K562 (cell line): ENCODE data around the gene CCNL1. TPM values are rescaled to one million over a fixed set of nuclear protein-coding genes. Genes with fewer than 3 reads are reported as not detected.
"Not testable (repeated sequence)": the region's sequence is repeated elsewhere in the genome, so short reads cannot be mapped to it uniquely, and the experiment has no call there.

ENCODE experiments used
- ATAC-seq: fragments of 200-7000 bp; cut with Tn5 transposase; 3 replicates; pipeline ENCODE4 v1.9.1; 2020; ENCODE audit warnings: moderate library complexity
- BruUV-seq: library from RNA; stranded (reverse); fragments of 400-500 nt; replicated peaks from 2 replicates; lab custom pipeline; 2021; lab: Mats Ljungman, UMichigan
- CTCF ChIA-PET: fragments of 300-600 bp; formaldehyde crosslinking; extraction: SDS; loops from one replicate; lab custom pipeline; 2021; ENCODE audit warnings: low intra/inter-chr PET ratio; lab: Yijun Ruan, JAX
- POLR2A ChIA-PET: fragments of 300-600, 350-650 bp; sonication (Branson Sonifier 250); formaldehyde crosslinking; extraction: SDS; loops from one replicate; lab custom pipeline; 2021; ENCODE audit warnings: antibody characterized with exemption, inconsistent platforms; lab: Yijun Ruan, JAX
- DNase-seq, 4 experiments: peaks; one replicate each; pipeline versions ENCODE4 v3.0.0 to v3.0.0-alpha.2; 2011 to 2018; ENCODE audit warnings: low spot score in 3 of 4, mixed read lengths in 3 of 4; ENCODE audit errors: extremely low read depth in 1 of 4
- FAIRE-seq: peaks from 2 replicates; lab custom pipeline; 2011; peaks lifted over from hg19 to GRCh38; lab: Jason Lieb, UNC
- H2AFZ ChIP-seq: 2 replicates; pipeline ENCODE4 v1.6.0; 2011; ENCODE audit warnings: low read depth, low read length, control low read depth, inconsistent platforms
- H3K27ac ChIP-seq: fragments of 200-600 bp; 3 replicates; pipeline ENCODE4 v1.8.0; 2011; ENCODE audit warnings: low read depth, mild to moderate bottlenecking, control low read depth, inconsistent platforms, low read length, moderate library complexity, mixed read lengths; ENCODE audit errors: extremely low read depth
- H3K27me3 ChIP-seq, 2 experiments: fragments of 300-600 bp in 1 of 2; 2 replicates in 1 of 2; 3 replicates in 1 of 2; pipeline versions ENCODE4 v1.6.0 to v1.8.0; 2011; ENCODE audit warnings: inconsistent platforms in 2 of 2, low read length in 2 of 2, mild to moderate bottlenecking in 1 of 2, mixed read lengths in 1 of 2, moderate library complexity in 1 of 2; ENCODE audit not compliant: control insufficient read depth in 2 of 2, insufficient read depth in 2 of 2
- H3K36me3 ChIP-seq: fragments of 300-600 bp; 3 replicates; pipeline ENCODE4 v1.8.0; 2011; ENCODE audit warnings: mild to moderate bottlenecking, low read length, inconsistent platforms; ENCODE audit not compliant: control insufficient read depth, insufficient read depth
- H3K4me1 ChIP-seq, 2 experiments: fragments of 200-600 bp in 1 of 2; replicated peaks in 1 of 2; 2 replicates in 1 of 2; 3 replicates in 1 of 2; pipeline versions ENCODE4 v1.5.1 to v1.8.0; 2011; ENCODE audit warnings: inconsistent platforms in 2 of 2, low read length in 2 of 2, mild to moderate bottlenecking in 1 of 2, mixed read lengths in 1 of 2, moderate library complexity in 1 of 2; ENCODE audit not compliant: control insufficient read depth in 2 of 2, insufficient read depth in 2 of 2
- H3K4me2 ChIP-seq: 2 replicates; pipeline ENCODE4 v1.6.1; 2011; ENCODE audit warnings: low read length, control low read depth, inconsistent platforms, mixed read lengths; ENCODE audit not compliant: insufficient read depth
- H3K4me3 ChIP-seq: fragments of 200-600 bp; sonication (generic), shearing (Covaris generic); 2 replicates; pipeline ENCODE4 v1.5.1; 2016; ENCODE audit warnings: control low read depth, inconsistent platforms
- H3K79me2 ChIP-seq: fragments of 200-600 bp; 3 replicates; pipeline ENCODE4 v1.8.0; 2011; ENCODE audit warnings: low read length, inconsistent platforms; ENCODE audit not compliant: control insufficient read depth, insufficient read depth
- H3K9ac ChIP-seq, 2 experiments: 2 replicates each; pipeline versions ENCODE4 v1.6.0 to v1.6.1; 2011; ENCODE audit warnings: low read depth in 2 of 2, low read length in 2 of 2, control low read depth in 1 of 2, inconsistent platforms in 1 of 2, mild to moderate bottlenecking in 1 of 2, mixed read lengths in 1 of 2; ENCODE audit not compliant: insufficient read depth in 1 of 2
- H3K9me1 ChIP-seq: one replicate; pipeline ENCODE4 v1.6.0; 2011; ENCODE audit warnings: inconsistent platforms, mild to moderate bottlenecking, low read length, moderate library complexity; ENCODE audit not compliant: control insufficient read depth, insufficient read depth
- H3K9me3 ChIP-seq: replicated peaks from 2 replicates; pipeline ENCODE4 v1.5.1; 2011; ENCODE audit warnings: low read depth, low read length, inconsistent platforms; ENCODE audit not compliant: control insufficient read depth, insufficient read depth
- H4K20me1 ChIP-seq: replicated peaks from 2 replicates; pipeline ENCODE4 v1.6.1; 2011; ENCODE audit warnings: low read length, inconsistent platforms, mixed read lengths; ENCODE audit not compliant: control insufficient read depth, insufficient read depth
- ARID1B ChIP-seq: fragments of 450-650 bp; IDR thresholded peaks from 2 replicates; pipeline ENCODE4 v1.6.1; 2016; ENCODE audit warnings: antibody characterized with exemption, mild to moderate bottlenecking, inconsistent platforms
- CBFA2T2 ChIP-seq: fragments of 450-650 bp; conservative IDR thresholded peaks from 2 replicates; pipeline ENCODE4 v1.6.1; 2017; ENCODE audit warnings: mild to moderate bottlenecking
- CBFA2T3 ChIP-seq: fragments of 450-650 bp; IDR thresholded peaks from 2 replicates; pipeline ENCODE4 v1.6.1; 2017
- CUX1 ChIP-seq: fragments of 200-800 bp; sonication (Bioruptor generic); IDR thresholded peaks from 2 replicates; pipeline ENCODE4 v1.6.1; 2016; ENCODE audit warnings: missing genetic modification characterization, missing compliant biosample characterization
- HMBOX1 ChIP-seq: sonication (generic); IDR thresholded peaks from 2 replicates; pipeline ENCODE4 v1.6.1; 2016
- TAL1 ChIP-seq: fragments of 450-650 bp; IDR thresholded peaks from 2 replicates; pipeline ENCODE4 v1.6.1; 2016; ENCODE audit warnings: mild to moderate bottlenecking
- TRIM24 ChIP-seq, 2 experiments: fragments of 450-650 bp; IDR thresholded peaks; 2 replicates each; pipeline ENCODE4 v1.6.1; 2016
- ZBTB33 ChIP-seq: sonication (generic); formaldehyde crosslinking; IDR thresholded peaks from 2 replicates; pipeline ENCODE4 v1.8.1; 2023; ENCODE audit warnings: mild to moderate bottlenecking, missing genetic modification reagents
- WGBS: fragments of 100-300 bp; shearing (Covaris generic); methylation state at CpG from one replicate; pipeline ENCODE4 v1.1.6; 2016; ENCODE audit warnings: low coverage, mixed read lengths; ENCODE audit not compliant: insufficient coverage; ENCODE audit errors: missing lambda C conversion rate; 5-methylcytosine and 5-hydroxymethylcytosine counted together
- in situ Hi-C: fragments of 300-500 bp; cut with MboI; formaldehyde crosslinking; loops from 4 replicates; pipeline ENCODE4 v1.15.0; 2018; ENCODE audit warnings: inconsistent platforms, mixed read lengths
- intact Hi-C: fragments of 100-400 bp; cut with micrococcal nuclease; formaldehyde crosslinking; loops from 2 replicates; pipeline ENCODE4 v1.14.2; 2022
- polyA plus RNA-seq, 8 experiments: library from polyadenylated mRNA; depleted of rRNA in 4 of 8; stranded (reverse) in 5 of 8; unstranded in 3 of 8; fragments of >200 nt; fragmentation: Nextera tagmentation in 2 of 8; fragmentation: Illumina TruSeq in 1 of 8; extraction: Ambion mirVana in 2 of 8; extraction: Trizol in 1 of 8; gene quantifications; 2 replicates each; pipeline versions ENCODE4 v1.2.1 to v1.2.3, GENCODE V29; 2011 to 2014; ENCODE audit warnings: inconsistent platforms in 1 of 8, missing spikeins in 1 of 8
- total RNA-seq, 7 experiments: library from RNA; depleted of rRNA in 6 of 7; stranded (reverse); fragments of >200 nt in 6 of 7; fragmentation: Illumina TruSeq in 2 of 7; extraction: Trizol in 2 of 7; gene quantifications; 2 replicates each; pipeline versions ENCODE4 v1.2.1 to v1.2.3, GENCODE V29; 2011 to 2021; ENCODE audit warnings: low replicate concordance in 1 of 7

Gene CCNL1
- total and polyA plus RNA-seq, 9 of the 15 experiments (the other 6 are each of a cell fraction or from before 2014, with no cell fraction given) = 16.1 to 186 (median 132) TPM

- H3K4me1 ChIP-seq = peaks cover 7 to 11% of the 10 kb centered on the region in 2 experiments
- CTCF ChIA-PET, ATAC-seq, H3K4me3 ChIP-seq, FAIRE-seq, in situ Hi-C loops, H3K9ac ChIP-seq, BruUV-seq, H4K20me1 ChIP-seq, H3K9me1 ChIP-seq, H3K27me3 ChIP-seq, H3K27ac ChIP-seq, DNase-seq, H3K4me2 ChIP-seq, intact Hi-C loops, H3K9me3 ChIP-seq, H3K36me3 ChIP-seq, H2AFZ ChIP-seq: not testable (repeated sequence)
- 0 out of 2 replicates have a peak, but pooled peaks have one; percentile 42 for TF ChIP-seq CUX1
- TF ChIP-seq CBFA2T3 = peak; percentile 69
- TF ChIP-seq TRIM24 (IDR thresholded peaks at IDR 0.05) = peak in 1 of 2 experiments; percentile 24; a peak in 1 of 4 replicates
- peak; percentile 20; the same call in 1 of the 2 replicates for TF ChIP-seq ARID1B
- TF ChIP-seq CBFA2T2 = peak; percentile 56
- TF ChIP-seq TAL1 = peak; percentile 12; the same call in 1 of the 2 replicates
- TF ChIP-seq ZBTB33 (CRISPR knock-in tag) = 0 out of 2 replicates have a peak, but pooled peaks have one; percentile 11
- peak; percentile 74; the same call in 1 of the 2 replicates for TF ChIP-seq HMBOX1
- peaks cover 27% of the 10 kb centered on the region for H3K79me2 ChIP-seq
- POLR2A ChIA-PET = interaction anchor here (7.8 kb wide), 1 partner anchor 17 kb away, joined by 272 read pairs; the partner anchor contains the start of gene CCNL1
- 19% methylated on average over 2 of the region's 9 CpGs for WGBS
Observed at GRCh38 chr3:157177801-157178453, 18.0 kb upstream of the CCNL1 start.
